Fibroblast of pulmonary artery (primary cell): ENCODE results near the gene NR1D1.

Experiments used
- DNase-seq: peaks from one replicate; pipeline ENCODE4 v3.0.0-alpha.2; 2010; ENCODE audit warnings: low read depth
- H3K4me3 ChIP-seq: replicated peaks from 2 replicates; pipeline ENCODE4 v1.5.1; 2011; ENCODE audit warnings: low read depth, mild to moderate bottlenecking, control low read depth, low read length, moderate library complexity
- CTCF ChIP-seq: IDR thresholded peaks from 2 replicates; pipeline ENCODE4 v1.5.1; 2011; ENCODE audit warnings: mild to moderate bottlenecking, control low read depth, low read length, inconsistent platforms; ENCODE audit errors: missing control alignments

The NR1D1 gene

GRCh38 chr17:40106760-40107521 is 6.6 kb upstream of the NR1D1 start:
- DNase-seq = peak; percentile 31
- H3K4me3 ChIP-seq = no peak overlapping the region
- TF ChIP-seq CTCF = no peak

- no peak for TF ChIP-seq CTCF
- H3K4me3 ChIP-seq = no peak overlapping the region
- DNase-seq = no peak
Observed at GRCh38 chr17:40105861-40106759, 5.7 kb upstream of the NR1D1 start.

GRCh38 chr17:40104594-40105486 is 4.5 kb upstream of the NR1D1 start:
- TF ChIP-seq CTCF = no peak
- H3K4me3 ChIP-seq = no peak overlapping the region
- no peak for DNase-seq

- no peak for TF ChIP-seq CTCF
- H3K4me3 ChIP-seq = no peak overlapping the region
- no peak for DNase-seq
Observed at GRCh38 chr17:40103688-40104087, 3.3 kb upstream of the NR1D1 start.

- DNase-seq = no peak
- no peak overlapping the region for H3K4me3 ChIP-seq
- no peak for TF ChIP-seq CTCF
Observed at GRCh38 chr17:40103071-40103661, 2.8 kb upstream of the NR1D1 start.
